Daoy (cell line): ENCODE data around the gene SND1. TPM values are rescaled to one million over a fixed set of nuclear protein-coding genes. Genes with fewer than 3 reads are reported as not detected.
"Not testable (repeated sequence)": the region's sequence is repeated elsewhere in the genome, so short reads cannot be mapped to it uniquely, and the experiment has no call there.

Experiments
- DNase-seq: peaks from one replicate; pipeline ENCODE4 v3.0.0-alpha.2; 2015; ENCODE audit warnings: low read depth
- total RNA-seq: library from RNA; depleted of rRNA; stranded (reverse); fragments of >200 nt; shearing (Covaris generic); gene quantifications from 2 replicates; pipeline ENCODE4 v1.2.3, GENCODE V29; 2014

SND1 gene
- total RNA-seq, 1 experiment from 2014 or later = 229 TPM

- no peak for DNase-seq
Observed at GRCh38 chr7:127831318-127832219, 179.6 kb downstream of the SND1 start.

- DNase-seq = no peak
Observed at GRCh38 chr7:127832592-127832991, 180.6 kb downstream of the SND1 start.

GRCh38 chr7:127833641-127834040 is 181.6 kb downstream of the SND1 start:
- DNase-seq = no peak

- no peak for DNase-seq
Observed at GRCh38 chr7:127835679-127836078, 183.7 kb downstream of the SND1 start.

- DNase-seq = not testable (repeated sequence)
Observed at GRCh38 chr7:127837816-127838410, 185.9 kb downstream of the SND1 start.

- no peak for DNase-seq
Observed at GRCh38 chr7:127838816-127839415, 186.9 kb downstream of the SND1 start.

- no peak for DNase-seq
Observed at GRCh38 chr7:127840226-127840951, 188.4 kb downstream of the SND1 start.

GRCh38 chr7:127844165-127844564 is 192.2 kb downstream of the SND1 start:
- no peak for DNase-seq

GRCh38 chr7:127844707-127845331 is 192.8 kb downstream of the SND1 start:
- peak; percentile 23 for DNase-seq

- no peak for DNase-seq
Observed at GRCh38 chr7:127845522-127846214, 193.7 kb downstream of the SND1 start.

- no peak for DNase-seq
Observed at GRCh38 chr7:127847641-127848040, 195.6 kb downstream of the SND1 start.

GRCh38 chr7:127848241-127848640 is 196.2 kb downstream of the SND1 start:
- no peak for DNase-seq

GRCh38 chr7:127850195-127850594 is 198.2 kb downstream of the SND1 start:
- DNase-seq = no peak

- no peak for DNase-seq
Observed at GRCh38 chr7:127854383-127854782, 202.4 kb downstream of the SND1 start.

- DNase-seq = no peak
Observed at GRCh38 chr7:127857464-127857841, 205.5 kb downstream of the SND1 start.

- no peak for DNase-seq
Observed at GRCh38 chr7:127858091-127858914, 206.3 kb downstream of the SND1 start.

- DNase-seq = no peak
Observed at GRCh38 chr7:127858915-127859189, 206.9 kb downstream of the SND1 start.

- DNase-seq = no peak
Observed at GRCh38 chr7:127859330-127859729, 207.3 kb downstream of the SND1 start.

GRCh38 chr7:127862525-127862924 is 210.5 kb downstream of the SND1 start:
- DNase-seq = no peak

GRCh38 chr7:127863082-127863481 is 211.1 kb downstream of the SND1 start:
- DNase-seq = no peak
